ENCODE results near the gene CLNK.

The CLNK gene

GRCh38 chr4:10672379-10672778, 12.2 kb downstream of the CLNK start:
- Histone ChIP-seq H3K9me3 (ENCODE audit: low read length) (no peaks in the 10 kb centered on the region), H3K36me3 (ENCODE audit: insufficient read depth, low read length) (no peaks in the 10 kb centered on the region), H3K27ac (ENCODE audit: low read depth, low read length, poor library complexity, severe bottlenecking) (no peak overlapping the region), H3K9ac (ENCODE audit: low read length) (no peak overlapping the region), H3K9me2 (ENCODE audit: low read depth, low read length) (no peaks in the 10 kb centered on the region), H3K4me1 (ENCODE audit: insufficient read depth, low read length, severe bottlenecking) (no peaks in the 10 kb centered on the region), H3K4me2 (ENCODE audit: low read length) (no peak overlapping the region), H4K20me1 (ENCODE audit: insufficient read depth, low read length) (no peaks in the 10 kb centered on the region), H3K27me3 (ENCODE audit: insufficient read depth, low read length) (no peaks in the 10 kb centered on the region), H3K79me2 (ENCODE audit: insufficient read depth, low read length) (no peaks in the 10 kb centered on the region), H2AFZ (ENCODE audit: low read length) (no peak overlapping the region), H3F3A (ENCODE audit: insufficient read depth, low read length) (no peaks in the 10 kb centered on the region), H3K4me3 (ENCODE audit: low read depth, low read length, poor library complexity, severe bottlenecking) (no peak overlapping the region)
- TF ChIP-seq, protein P1, sequence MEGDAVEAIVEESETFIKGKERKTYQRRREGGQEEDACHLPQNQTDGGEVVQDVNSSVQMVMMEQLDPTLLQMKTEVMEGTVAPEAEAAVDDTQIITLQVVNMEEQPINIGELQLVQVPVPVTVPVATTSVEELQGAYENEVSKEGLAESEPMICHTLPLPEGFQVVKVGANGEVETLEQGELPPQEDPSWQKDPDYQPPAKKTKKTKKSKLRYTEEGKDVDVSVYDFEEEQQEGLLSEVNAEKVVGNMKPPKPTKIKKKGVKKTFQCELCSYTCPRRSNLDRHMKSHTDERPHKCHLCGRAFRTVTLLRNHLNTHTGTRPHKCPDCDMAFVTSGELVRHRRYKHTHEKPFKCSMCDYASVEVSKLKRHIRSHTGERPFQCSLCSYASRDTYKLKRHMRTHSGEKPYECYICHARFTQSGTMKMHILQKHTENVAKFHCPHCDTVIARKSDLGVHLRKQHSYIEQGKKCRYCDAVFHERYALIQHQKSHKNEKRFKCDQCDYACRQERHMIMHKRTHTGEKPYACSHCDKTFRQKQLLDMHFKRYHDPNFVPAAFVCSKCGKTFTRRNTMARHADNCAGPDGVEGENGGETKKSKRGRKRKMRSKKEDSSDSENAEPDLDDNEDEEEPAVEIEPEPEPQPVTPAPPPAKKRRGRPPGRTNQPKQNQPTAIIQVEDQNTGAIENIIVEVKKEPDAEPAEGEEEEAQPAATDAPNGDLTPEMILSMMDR (IDR thresholded peaks at IDR 0.05; ENCODE audit: low read length), result no peak
- TF ChIP-seq EZH2 (IDR thresholded peaks at IDR 0.05; ENCODE audit: borderline replicate concordance, low read length), result no peak

GRCh38 chr4:10671799-10672198, 12.8 kb downstream of the CLNK start:
- Histone ChIP-seq H3K9me3 (ENCODE audit: low read length) (no peaks in the 10 kb centered on the region), H3K9ac (ENCODE audit: low read length) (no peak overlapping the region), H3K4me3 (ENCODE audit: low read depth, low read length, poor library complexity, severe bottlenecking) (no peak overlapping the region), H3F3A (ENCODE audit: insufficient read depth, low read length) (no peaks in the 10 kb centered on the region), H3K27me3 (ENCODE audit: insufficient read depth, low read length) (no peaks in the 10 kb centered on the region), H3K36me3 (ENCODE audit: insufficient read depth, low read length) (no peaks in the 10 kb centered on the region), H3K27ac (ENCODE audit: low read depth, low read length, poor library complexity, severe bottlenecking) (no peak overlapping the region), H4K20me1 (ENCODE audit: insufficient read depth, low read length) (no peaks in the 10 kb centered on the region), H3K79me2 (ENCODE audit: insufficient read depth, low read length) (no peaks in the 10 kb centered on the region), H3K4me2 (ENCODE audit: low read length) (no peak overlapping the region), H3K9me2 (ENCODE audit: low read depth, low read length) (no peaks in the 10 kb centered on the region), H2AFZ (ENCODE audit: low read length) (no peak overlapping the region), H3K4me1 (ENCODE audit: insufficient read depth, low read length, severe bottlenecking) (no peaks in the 10 kb centered on the region)
- no peak for TF ChIP-seq EZH2 (IDR thresholded peaks at IDR 0.05; ENCODE audit: borderline replicate concordance, low read length)
- TF ChIP-seq, protein P1 (IDR thresholded peaks at IDR 0.05; ENCODE audit: low read length), result no peak

- no peak for TF ChIP-seq EZH2 (IDR thresholded peaks at IDR 0.05; ENCODE audit: borderline replicate concordance, low read length)
- TF ChIP-seq, protein P1 (IDR thresholded peaks at IDR 0.05; ENCODE audit: low read length), result no peak
- no peaks in the 10 kb centered on the region for H3K4me1 ChIP-seq (ENCODE audit: insufficient read depth, low read length, severe bottlenecking)
Observed at GRCh38 chr4:10671366-10671765, 13.2 kb downstream of the CLNK start.

More at GRCh38 chr4:10671366-10671765, 13.2 kb downstream of the CLNK start:
- no peak overlapping the region for H3K9ac ChIP-seq (ENCODE audit: low read length)
- H3K9me3 ChIP-seq (ENCODE audit: low read length), result no peaks in the 10 kb centered on the region
- H3K9me2 ChIP-seq (ENCODE audit: low read depth, low read length), result no peaks in the 10 kb centered on the region
- H3K79me2 ChIP-seq (ENCODE audit: insufficient read depth, low read length), result no peaks in the 10 kb centered on the region
- no peak overlapping the region for H3K4me3 ChIP-seq (ENCODE audit: low read depth, low read length, poor library complexity, severe bottlenecking)
- no peak overlapping the region for H2AFZ ChIP-seq (ENCODE audit: low read length)
- no peaks in the 10 kb centered on the region for H4K20me1 ChIP-seq (ENCODE audit: insufficient read depth, low read length)
- H3K27ac ChIP-seq (ENCODE audit: low read depth, low read length, poor library complexity, severe bottlenecking), result no peak overlapping the region
- H3K27me3 ChIP-seq (ENCODE audit: insufficient read depth, low read length), result no peaks in the 10 kb centered on the region
- H3K36me3 ChIP-seq (ENCODE audit: insufficient read depth, low read length), result no peaks in the 10 kb centered on the region
- no peaks in the 10 kb centered on the region for H3F3A ChIP-seq (ENCODE audit: insufficient read depth, low read length)
- H3K4me2 ChIP-seq (ENCODE audit: low read length), result no peak overlapping the region

Measured in OCI-LY1 (cell line).